ENCODE results near the gene SLC22A23.

DNA sequence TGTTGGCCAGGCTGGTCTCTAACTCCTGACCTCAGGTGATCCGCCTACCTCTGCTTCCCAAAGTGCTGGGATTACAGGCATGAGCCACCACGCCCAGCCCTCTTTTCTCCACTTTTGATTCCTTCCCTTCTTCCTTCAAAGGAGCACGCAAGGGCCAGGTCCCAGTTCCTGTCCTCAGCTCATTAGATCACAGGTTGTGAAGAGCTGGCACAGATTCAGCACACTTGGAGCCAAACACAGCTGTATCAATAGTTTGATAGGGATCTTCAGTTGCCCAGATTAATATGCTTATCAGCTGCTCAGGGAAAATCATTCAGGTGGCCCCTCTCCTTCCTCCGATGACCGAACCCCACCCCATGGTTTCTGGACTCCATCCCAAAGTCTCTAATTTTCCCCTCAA is 14.4 kb upstream of the SLC22A23 start:
- TF ChIP-seq, protein P1, sequence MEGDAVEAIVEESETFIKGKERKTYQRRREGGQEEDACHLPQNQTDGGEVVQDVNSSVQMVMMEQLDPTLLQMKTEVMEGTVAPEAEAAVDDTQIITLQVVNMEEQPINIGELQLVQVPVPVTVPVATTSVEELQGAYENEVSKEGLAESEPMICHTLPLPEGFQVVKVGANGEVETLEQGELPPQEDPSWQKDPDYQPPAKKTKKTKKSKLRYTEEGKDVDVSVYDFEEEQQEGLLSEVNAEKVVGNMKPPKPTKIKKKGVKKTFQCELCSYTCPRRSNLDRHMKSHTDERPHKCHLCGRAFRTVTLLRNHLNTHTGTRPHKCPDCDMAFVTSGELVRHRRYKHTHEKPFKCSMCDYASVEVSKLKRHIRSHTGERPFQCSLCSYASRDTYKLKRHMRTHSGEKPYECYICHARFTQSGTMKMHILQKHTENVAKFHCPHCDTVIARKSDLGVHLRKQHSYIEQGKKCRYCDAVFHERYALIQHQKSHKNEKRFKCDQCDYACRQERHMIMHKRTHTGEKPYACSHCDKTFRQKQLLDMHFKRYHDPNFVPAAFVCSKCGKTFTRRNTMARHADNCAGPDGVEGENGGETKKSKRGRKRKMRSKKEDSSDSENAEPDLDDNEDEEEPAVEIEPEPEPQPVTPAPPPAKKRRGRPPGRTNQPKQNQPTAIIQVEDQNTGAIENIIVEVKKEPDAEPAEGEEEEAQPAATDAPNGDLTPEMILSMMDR (IDR thresholded peaks at IDR 0.05; ENCODE audit: borderline replicate concordance, extremely low read depth, low read length, poor library complexity, severe bottlenecking), result no peak
- TF ChIP-seq EZH2 (IDR thresholded peaks at IDR 0.05; ENCODE audit: borderline replicate concordance, low read depth, low read length, severe bottlenecking), result no peak

All from DND-41 (cell line).